Chondrocyte (in vitro differentiated cells): ENCODE results near the gene RPS27A. TPM values are rescaled to one million over a fixed set of nuclear protein-coding genes. Genes with fewer than 3 reads are reported as not detected.

Experiments
- DNase-seq: peaks from one replicate; pipeline ENCODE4 v3.0.0; 2021; ENCODE audit warnings: mixed read lengths, low spot score
- H3K27ac Mint-ChIP-seq: one replicate; pipeline ENCODE4 v1.8.0; 2021; ENCODE audit warnings: mild to moderate bottlenecking, moderate library complexity, mixed read lengths; ENCODE audit not compliant: unreplicated experiment
- H3K27me3 Mint-ChIP-seq: 2 replicates; pipeline ENCODE4 v1.8.0; 2021; ENCODE audit warnings: low read depth, mixed read lengths
- H3K36me3 Mint-ChIP-seq: 2 replicates; pipeline ENCODE4 v1.8.0; 2021; ENCODE audit warnings: low read depth, mixed read lengths
- H3K4me1 Mint-ChIP-seq: 2 replicates; pipeline ENCODE4 v1.8.0; 2021; ENCODE audit warnings: low read depth, mild to moderate bottlenecking, mixed read lengths
- H3K4me3 Mint-ChIP-seq: one replicate; pipeline ENCODE4 v1.8.0; 2021; ENCODE audit warnings: mild to moderate bottlenecking, moderate library complexity, mixed read lengths; ENCODE audit not compliant: unreplicated experiment
- H3K9me3 Mint-ChIP-seq: 2 replicates; pipeline ENCODE4 v1.8.0; 2021; ENCODE audit warnings: low read depth, mixed read lengths
- total RNA-seq: library from RNA; stranded (reverse); gene quantifications from 3 replicates; pipeline ENCODE4 v1.2.1, GENCODE V29; 2021
- TF ChIP-seq, protein P1 (sequence below): fragments of 200-600 bp; sonication (generic); IDR thresholded peaks from 2 replicates; pipeline ENCODE4 v1.5.0; 2021; ENCODE audit warnings: antibody characterized with exemption, mild to moderate bottlenecking, moderate library complexity

RPS27A gene
- total RNA-seq, 1 donor from 2014 or later: 580 TPM

DNA sequence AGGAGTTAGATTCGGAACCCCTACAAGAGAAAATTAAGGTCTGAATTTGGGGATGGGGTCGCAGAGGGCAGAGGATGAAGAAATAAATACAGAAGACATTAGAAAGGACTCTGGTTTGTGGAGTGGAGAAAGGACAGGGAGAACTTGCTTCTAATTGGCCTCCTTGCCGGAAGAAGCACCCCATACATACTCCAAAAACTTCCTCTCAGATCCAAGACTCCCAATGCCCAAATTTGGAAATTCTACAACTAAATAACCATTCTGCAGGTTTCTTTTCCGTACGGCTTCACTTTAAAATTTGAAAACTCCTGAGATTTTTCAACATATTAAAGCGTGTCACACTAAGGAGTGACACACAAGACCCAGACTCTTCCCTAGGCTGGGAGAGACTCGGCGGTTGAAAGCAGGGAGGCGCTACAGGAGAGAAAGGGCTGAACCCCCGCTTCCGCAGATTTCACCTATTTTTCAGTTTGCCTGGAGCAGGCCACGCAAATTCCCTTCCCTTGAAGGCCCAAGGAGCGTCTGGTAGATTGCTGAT lies 873 bp upstream of the RPS27A start:
- TF ChIP-seq, protein P1, sequence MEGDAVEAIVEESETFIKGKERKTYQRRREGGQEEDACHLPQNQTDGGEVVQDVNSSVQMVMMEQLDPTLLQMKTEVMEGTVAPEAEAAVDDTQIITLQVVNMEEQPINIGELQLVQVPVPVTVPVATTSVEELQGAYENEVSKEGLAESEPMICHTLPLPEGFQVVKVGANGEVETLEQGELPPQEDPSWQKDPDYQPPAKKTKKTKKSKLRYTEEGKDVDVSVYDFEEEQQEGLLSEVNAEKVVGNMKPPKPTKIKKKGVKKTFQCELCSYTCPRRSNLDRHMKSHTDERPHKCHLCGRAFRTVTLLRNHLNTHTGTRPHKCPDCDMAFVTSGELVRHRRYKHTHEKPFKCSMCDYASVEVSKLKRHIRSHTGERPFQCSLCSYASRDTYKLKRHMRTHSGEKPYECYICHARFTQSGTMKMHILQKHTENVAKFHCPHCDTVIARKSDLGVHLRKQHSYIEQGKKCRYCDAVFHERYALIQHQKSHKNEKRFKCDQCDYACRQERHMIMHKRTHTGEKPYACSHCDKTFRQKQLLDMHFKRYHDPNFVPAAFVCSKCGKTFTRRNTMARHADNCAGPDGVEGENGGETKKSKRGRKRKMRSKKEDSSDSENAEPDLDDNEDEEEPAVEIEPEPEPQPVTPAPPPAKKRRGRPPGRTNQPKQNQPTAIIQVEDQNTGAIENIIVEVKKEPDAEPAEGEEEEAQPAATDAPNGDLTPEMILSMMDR: no peak
- H3K4me3 Mint-ChIP-seq: peak overlapping the region; percentile 93
- peak overlapping the region; percentile 97 for H3K27ac Mint-ChIP-seq
- no peaks in the 10 kb centered on the region for H3K9me3 Mint-ChIP-seq
- peaks cover 14% of the 10 kb centered on the region for H3K36me3 Mint-ChIP-seq
- no peaks in the 10 kb centered on the region for H3K27me3 Mint-ChIP-seq
- DNase-seq: no peak
- peaks cover 61% of the 10 kb centered on the region for H3K4me1 Mint-ChIP-seq

DNA sequence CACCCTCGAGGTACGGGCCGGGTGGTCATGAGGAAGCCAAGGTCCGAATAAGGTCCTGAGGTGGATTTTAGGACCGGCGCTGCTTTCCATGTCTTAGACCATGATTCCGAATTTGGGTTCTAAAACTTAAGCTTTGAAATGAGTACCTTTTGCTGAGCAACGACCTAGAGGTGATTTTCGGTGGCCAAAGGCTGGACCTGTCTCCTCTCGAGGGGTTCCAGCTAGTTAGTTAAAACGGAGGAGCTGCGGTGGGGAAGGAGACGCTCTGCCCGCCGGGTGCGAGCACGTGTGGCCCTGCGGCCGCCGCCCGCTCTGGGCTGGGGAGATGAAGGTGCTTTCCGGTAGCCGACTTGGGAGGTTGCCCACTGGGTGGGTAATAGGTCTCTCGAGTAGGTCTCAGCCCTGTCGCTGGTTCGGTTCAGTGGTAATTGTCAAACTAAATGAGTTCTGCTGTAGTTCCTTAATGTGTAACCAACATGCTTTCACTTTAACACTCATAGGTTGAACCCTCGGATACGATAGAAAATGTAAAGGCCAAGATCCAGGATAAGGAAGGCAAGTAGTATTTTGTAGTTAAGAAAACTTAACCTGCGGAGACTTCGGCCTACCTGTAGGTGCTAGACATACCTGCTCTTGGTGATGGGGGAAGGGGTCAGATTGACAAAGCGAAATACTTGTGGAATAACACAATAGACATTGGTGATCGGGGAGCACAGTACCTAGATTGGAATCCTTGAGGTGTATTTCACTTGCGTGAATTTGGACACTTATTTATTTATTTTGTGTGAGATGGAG lies 572 bp downstream of the RPS27A start:
- H3K4me3 Mint-ChIP-seq: peak overlapping the region; percentile 93
- DNase-seq: no peak
- H3K27me3 Mint-ChIP-seq: no peaks in the 10 kb centered on the region
- peaks cover 14% of the 10 kb centered on the region for H3K36me3 Mint-ChIP-seq
- H3K27ac Mint-ChIP-seq: peak overlapping the region; percentile 97
- TF ChIP-seq, protein P1: no peak
- peaks cover 56% of the 10 kb centered on the region for H3K4me1 Mint-ChIP-seq
- H3K9me3 Mint-ChIP-seq: no peaks in the 10 kb centered on the region

DNA sequence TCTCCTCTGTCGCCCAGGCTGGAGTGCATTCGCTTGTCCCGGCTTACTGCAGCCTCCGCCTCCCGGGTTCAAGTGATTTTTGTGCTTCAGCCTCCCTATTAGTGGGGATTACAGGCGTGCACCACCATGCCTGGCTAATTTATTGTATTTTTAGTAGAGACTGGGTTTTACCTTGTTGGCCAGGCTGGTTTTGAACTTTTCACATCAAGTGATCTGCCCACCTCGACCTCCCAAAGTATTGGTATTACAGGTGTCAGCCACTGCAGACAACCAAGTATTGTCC lies 1.1 kb downstream of the RPS27A start:
- Mint-ChIP-seq H3K9me3 (no peaks in the 10 kb centered on the region), H3K4me1 (peaks cover 52% of the 10 kb centered on the region), H3K36me3 (peaks cover 14% of the 10 kb centered on the region), H3K27ac (peak overlapping the region; percentile 97), H3K27me3 (no peaks in the 10 kb centered on the region), H3K4me3 (peak overlapping the region; percentile 93)
- no peak for DNase-seq
- TF ChIP-seq, protein P1: no peak

DNA sequence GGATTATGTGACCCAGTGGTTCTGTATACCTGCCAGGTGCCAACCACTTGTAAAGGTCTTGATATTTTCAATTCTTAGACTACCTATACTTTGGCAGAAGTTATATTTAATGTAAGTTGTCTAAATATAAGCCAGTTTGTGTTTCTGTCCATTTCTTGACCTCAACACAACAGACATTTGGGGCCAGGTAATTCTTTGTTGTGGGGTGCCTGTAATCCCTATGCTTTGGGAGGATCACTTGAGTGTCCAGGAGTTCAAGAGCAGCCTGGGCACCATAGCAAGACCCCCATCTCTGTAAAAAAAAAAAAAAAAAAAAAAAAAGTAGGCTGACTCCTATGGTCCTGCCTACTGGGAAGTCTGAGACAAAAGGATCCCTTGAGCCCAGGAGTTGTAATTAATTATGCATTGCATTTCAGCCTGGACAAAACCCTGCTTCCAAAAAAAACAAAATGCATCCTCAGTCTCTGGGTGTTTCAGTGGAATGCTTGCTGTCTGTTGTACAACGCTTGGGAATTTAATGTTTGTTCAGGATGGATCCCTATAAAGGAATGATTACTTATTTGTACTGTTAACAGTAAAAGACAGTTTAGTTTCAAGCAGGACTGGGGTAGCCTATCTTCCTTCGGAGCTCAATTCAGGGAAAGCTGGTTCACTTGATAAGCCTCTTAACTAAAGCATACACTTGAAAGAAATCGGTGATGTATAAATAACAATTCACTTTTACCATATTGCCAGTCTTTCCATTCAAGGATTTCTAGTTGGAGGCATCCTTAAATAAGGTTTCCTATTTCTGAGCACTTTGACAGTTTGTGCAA lies 3.4 kb downstream of the RPS27A start:
- Mint-ChIP-seq H3K27ac (no peak overlapping the region), H3K4me3 (no peak overlapping the region), H3K4me1 (peaks cover 35% of the 10 kb centered on the region), H3K27me3 (no peaks in the 10 kb centered on the region), H3K36me3 (peaks cover 14% of the 10 kb centered on the region), H3K9me3 (no peaks in the 10 kb centered on the region)
- TF ChIP-seq, protein P1: no peak
- DNase-seq: no peak

DNA sequence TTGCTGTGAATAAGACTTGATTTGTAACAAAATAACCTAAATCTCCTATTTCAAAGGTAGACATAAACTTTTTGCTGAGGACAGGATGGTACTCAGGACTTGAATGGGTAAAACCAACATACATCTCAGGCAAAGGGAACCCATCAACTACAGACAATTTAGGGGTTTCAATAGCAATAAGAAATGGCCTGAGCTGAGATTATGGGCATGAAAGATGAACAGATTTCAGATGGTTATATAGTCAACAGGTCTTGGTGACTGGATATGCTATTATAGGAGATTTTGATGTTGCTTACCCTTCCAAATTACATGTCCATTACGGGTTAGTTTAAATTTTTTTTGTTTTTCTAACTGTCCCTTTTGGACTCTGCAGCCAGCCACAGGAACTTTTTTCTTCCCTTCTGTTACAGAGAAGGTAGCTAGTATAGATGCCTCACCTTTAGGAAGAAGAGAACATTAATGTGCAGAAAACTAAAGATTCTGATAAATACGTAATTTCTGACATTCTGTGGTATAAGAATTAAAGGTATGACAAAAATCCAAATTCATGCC lies 4.6 kb downstream of the RPS27A start:
- Mint-ChIP-seq H3K4me1 (peaks cover 29% of the 10 kb centered on the region), H3K4me3 (no peak overlapping the region), H3K27ac (no peak overlapping the region), H3K36me3 (peaks cover 14% of the 10 kb centered on the region), H3K9me3 (no peaks in the 10 kb centered on the region), H3K27me3 (no peaks in the 10 kb centered on the region)
- DNase-seq: no peak
- TF ChIP-seq, protein P1: no peak
